Left lung (tissue), 10 donors: Measurements from ENCODE around the gene PCDHGA9. TPM values are rescaled to one million over a fixed set of nuclear protein-coding genes. Genes with fewer than 3 reads are reported as not detected.

Experiments
- ATAC-seq: fragments of 200-7000 bp; cut with Tn5 transposase; one replicate; pipeline ENCODE4 v1.9.1; 2020; ENCODE audit warnings: moderate library complexity
- DNase-seq, 4 donors: peaks; one replicate each; pipeline ENCODE4 v3.0.0-alpha.2; 2013 to 2020
- H3K27ac ChIP-seq, 2 donors: fragments of 200-600 bp; sonication (generic) in 1 of 2; one replicate each; pipeline versions ENCODE4 v1.5.0 to v1.8.0; 2020 to 2021
- H3K27me3 ChIP-seq, 2 donors: fragments of 200-600 bp; sonication (generic) in 1 of 2; one replicate each; pipeline versions ENCODE4 v1.5.0 to v1.8.0; 2020 to 2021
- H3K36me3 ChIP-seq, 2 donors: fragments of 200-600 bp; sonication (generic) in 1 of 2; one replicate each; pipeline versions ENCODE4 v1.5.0 to v1.8.0; 2020 to 2021
- H3K4me1 ChIP-seq, 2 donors: fragments of 200-600 bp; one replicate each; pipeline ENCODE4 v1.8.0; 2021
- H3K4me3 ChIP-seq, 2 donors: fragments of 200-600 bp; sonication (generic) in 1 of 2; one replicate each; pipeline versions ENCODE4 v1.5.0 to v1.8.0; 2020 to 2021; ENCODE audit warnings: mild to moderate bottlenecking in 1 of 2
- H3K9me3 ChIP-seq, 2 donors: fragments of 200-600 bp; sonication (generic) in 1 of 2; one replicate each; pipeline versions ENCODE4 v1.5.0 to v1.8.0; 2020 to 2021
- CTCF ChIP-seq, 2 donors: fragments of 200-600 bp; sonication (generic) in 1 of 2; IDR thresholded peaks; one replicate each; pipeline versions ENCODE4 v1.5.0 to v1.8.0; 2021; ENCODE audit warnings: antibody characterized with exemption in 2 of 2
- intact Hi-C, 2 donors: fragments of 100-400 bp; cut with DNase I; formaldehyde crosslinking; loops; one replicate each; pipeline versions ENCODE4 v1.11.2 to v1.14.2; 2022
- polyA plus RNA-seq, 6 donors: library from polyadenylated mRNA; unstranded; fragments of 120-200 nt; gene quantifications; one replicate each; pipeline ENCODE4 v1.2.1, GENCODE V29; 2013; ENCODE audit not compliant: insufficient read length in 6 of 6
- total RNA-seq, 2 donors: library from RNA; stranded (reverse); fragmentation: NEBNext Ultra II Directional; extraction: Animal tissue kit (Norgen Biotek cat#: 25700); gene quantifications; one replicate each; pipeline ENCODE4 v1.2.1, GENCODE V29; 2021
- donor health status: DM: no; HTN: yes; CAD: no.
- donor health status: DM: no; HTN: no; CAD: no.

PCDHGA9 gene
- total and polyA plus RNA-seq, 8 donors, result 4.0 to 7.2 (median 5.7) TPM

GRCh38 chr5:141356950-141357349, 45.6 kb upstream of the PCDHGA9 start:
- peaks cover 5 to 71% of the 10 kb centered on the region in 2 donors for H3K27me3 ChIP-seq
- DNase-seq (no peak), ATAC-seq (no peak)
- no peak for TF ChIP-seq CTCF (IDR thresholded peaks at IDR 0.05)
- no peaks in the 10 kb centered on the region for H3K36me3 ChIP-seq
- no peaks in the 10 kb centered on the region for H3K4me1 ChIP-seq
- no peak overlapping the region for H3K4me3 ChIP-seq
- peaks cover 4 to 84% of the 10 kb centered on the region in 2 donors for H3K9me3 ChIP-seq
- intact Hi-C loops, result no loop called here
- no peak overlapping the region for H3K27ac ChIP-seq

- H3K4me1 ChIP-seq, result no peaks in the 10 kb centered on the region
- peaks cover 4 to 96% of the 10 kb centered on the region in 2 donors for H3K9me3 ChIP-seq
- TF ChIP-seq CTCF (IDR thresholded peaks at IDR 0.05), result peak in 1 of 2 donors; percentile 9
- no peak for DNase-seq
- no peak within 1 kb of the TSS for H3K27ac ChIP-seq
- ATAC-seq, result no peak
- intact Hi-C loops, result no loop called here
- no peak within 1 kb of the TSS for H3K4me3 ChIP-seq
- H3K27me3 ChIP-seq, result peaks cover 13 to 87% of the 10 kb centered on the region in 2 donors
- no peaks in the 10 kb centered on the region for H3K36me3 ChIP-seq
Measured at GRCh38 chr5:141359790-141360426, 42.7 kb upstream of the PCDHGA9 start, which contains the start of gene PCDHGB2. Gene PCDHGB2 (plus strand): TSS chr5:141359994. CDS start chr5:141360136, 142 bp downstream.

GRCh38 chr5:141360685-141361084, 41.9 kb upstream of the PCDHGA9 start:
- Histone ChIP-seq H3K4me1 (no peaks in the 10 kb centered on the region), H3K27me3 (peaks cover 21 to 87% of the 10 kb centered on the region in 2 donors), H3K36me3 (no peaks in the 10 kb centered on the region), H3K27ac (no peak overlapping the region), H3K9me3 (peaks cover 4 to 96% of the 10 kb centered on the region in 2 donors), H3K4me3 (no peak overlapping the region)
- ATAC-seq, result no peak
- TF ChIP-seq CTCF (IDR thresholded peaks at IDR 0.05), result no peak
- intact Hi-C loops, result no loop called here
- no peak for DNase-seq

GRCh38 chr5:141362719-141363118, 39.9 kb upstream of the PCDHGA9 start:
- TF ChIP-seq CTCF (IDR thresholded peaks at IDR 0.05), result no peak
- intact Hi-C loops, result no loop called here
- Histone ChIP-seq H3K9me3 (peaks cover 4 to 96% of the 10 kb centered on the region in 2 donors), H3K4me3 (no peak overlapping the region), H3K36me3 (no peaks in the 10 kb centered on the region), H3K27ac (no peak overlapping the region), H3K27me3 (peaks cover 40 to 91% of the 10 kb centered on the region in 2 donors), H3K4me1 (no peaks in the 10 kb centered on the region)
- DNase-seq (no peak), ATAC-seq (no peak)

- Histone ChIP-seq H3K27me3 (peaks cover 47 to 99% of the 10 kb centered on the region in 2 donors), H3K9me3 (peaks cover 4 to 89% of the 10 kb centered on the region in 2 donors)
- intact Hi-C loops, result no loop called here
Measured at GRCh38 chr5:141363952-141364660, 38.5 kb upstream of the PCDHGA9 start, which contains the start of gene PCDHGA5. Gene PCDHGA5 (plus strand): TSS chr5:141364162. CDS start chr5:141364331, 169 bp downstream.

More at GRCh38 chr5:141363952-141364660, 38.5 kb upstream of the PCDHGA9 start, which contains the start of gene PCDHGA5:
- DNase-seq (no peak), ATAC-seq (no peak)
- Histone ChIP-seq H3K4me3 (no peak within 1 kb of the TSS), H3K4me1 (no peaks in the 10 kb centered on the region), H3K27ac (no peak within 1 kb of the TSS), H3K36me3 (no peaks in the 10 kb centered on the region)
- no peak for TF ChIP-seq CTCF (IDR thresholded peaks at IDR 0.05)
